Chondrocyte (in vitro differentiated cells): ENCODE data around the gene TMEM255A. TPM values are rescaled to one million over a fixed set of nuclear protein-coding genes. Genes with fewer than 3 reads are reported as not detected.

Experiments used
- DNase-seq: peaks from one replicate; pipeline ENCODE4 v3.0.0; 2021; ENCODE audit warnings: mixed read lengths, low spot score
- H3K27ac Mint-ChIP-seq: one replicate; pipeline ENCODE4 v1.8.0; 2021; ENCODE audit warnings: mild to moderate bottlenecking, moderate library complexity, mixed read lengths; ENCODE audit not compliant: unreplicated experiment
- H3K27me3 Mint-ChIP-seq: 2 replicates; pipeline ENCODE4 v1.8.0; 2021; ENCODE audit warnings: low read depth, mixed read lengths
- H3K36me3 Mint-ChIP-seq: 2 replicates; pipeline ENCODE4 v1.8.0; 2021; ENCODE audit warnings: low read depth, mixed read lengths
- H3K4me1 Mint-ChIP-seq: 2 replicates; pipeline ENCODE4 v1.8.0; 2021; ENCODE audit warnings: low read depth, mild to moderate bottlenecking, mixed read lengths
- H3K4me3 Mint-ChIP-seq: one replicate; pipeline ENCODE4 v1.8.0; 2021; ENCODE audit warnings: mild to moderate bottlenecking, moderate library complexity, mixed read lengths; ENCODE audit not compliant: unreplicated experiment
- H3K9me3 Mint-ChIP-seq: 2 replicates; pipeline ENCODE4 v1.8.0; 2021; ENCODE audit warnings: low read depth, mixed read lengths
- total RNA-seq: library from RNA; stranded (reverse); gene quantifications from 3 replicates; pipeline ENCODE4 v1.2.1, GENCODE V29; 2021
- TF ChIP-seq, protein P1 (sequence below): fragments of 200-600 bp; sonication (generic); IDR thresholded peaks from 2 replicates; pipeline ENCODE4 v1.5.0; 2021; ENCODE audit warnings: antibody characterized with exemption, mild to moderate bottlenecking, moderate library complexity

Gene TMEM255A
- total RNA-seq, 1 donor from 2014 or later: 0.10 TPM

DNA sequence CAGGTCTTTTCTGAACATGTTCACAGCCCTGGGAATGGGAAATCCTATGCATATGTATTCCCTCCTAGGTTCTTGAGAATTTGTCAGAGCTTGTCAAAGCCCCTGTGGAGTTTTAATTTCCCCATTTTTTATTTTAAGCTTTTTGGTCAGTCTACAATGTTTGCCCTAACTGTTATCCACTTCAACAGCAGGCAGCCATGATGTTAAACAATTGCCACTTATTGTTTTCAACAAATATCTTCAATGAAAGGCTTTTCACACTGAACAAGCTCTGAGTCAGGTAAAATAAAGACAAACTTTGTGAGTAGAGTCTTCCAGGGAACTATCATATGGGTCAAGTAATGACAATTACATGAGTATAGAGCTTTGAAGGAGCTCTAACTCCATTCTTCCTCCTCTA, 25.6 kb upstream of the TMEM255A start:
- no peak overlapping the region for H3K4me3 Mint-ChIP-seq
- peaks cover 43% of the 10 kb centered on the region for H3K9me3 Mint-ChIP-seq
- DNase-seq: no peak
- no peaks in the 10 kb centered on the region for H3K4me1 Mint-ChIP-seq
- H3K27me3 Mint-ChIP-seq: peaks cover 2% of the 10 kb centered on the region
- peaks cover 2% of the 10 kb centered on the region for H3K36me3 Mint-ChIP-seq
- no peak overlapping the region for H3K27ac Mint-ChIP-seq
- TF ChIP-seq, protein P1, sequence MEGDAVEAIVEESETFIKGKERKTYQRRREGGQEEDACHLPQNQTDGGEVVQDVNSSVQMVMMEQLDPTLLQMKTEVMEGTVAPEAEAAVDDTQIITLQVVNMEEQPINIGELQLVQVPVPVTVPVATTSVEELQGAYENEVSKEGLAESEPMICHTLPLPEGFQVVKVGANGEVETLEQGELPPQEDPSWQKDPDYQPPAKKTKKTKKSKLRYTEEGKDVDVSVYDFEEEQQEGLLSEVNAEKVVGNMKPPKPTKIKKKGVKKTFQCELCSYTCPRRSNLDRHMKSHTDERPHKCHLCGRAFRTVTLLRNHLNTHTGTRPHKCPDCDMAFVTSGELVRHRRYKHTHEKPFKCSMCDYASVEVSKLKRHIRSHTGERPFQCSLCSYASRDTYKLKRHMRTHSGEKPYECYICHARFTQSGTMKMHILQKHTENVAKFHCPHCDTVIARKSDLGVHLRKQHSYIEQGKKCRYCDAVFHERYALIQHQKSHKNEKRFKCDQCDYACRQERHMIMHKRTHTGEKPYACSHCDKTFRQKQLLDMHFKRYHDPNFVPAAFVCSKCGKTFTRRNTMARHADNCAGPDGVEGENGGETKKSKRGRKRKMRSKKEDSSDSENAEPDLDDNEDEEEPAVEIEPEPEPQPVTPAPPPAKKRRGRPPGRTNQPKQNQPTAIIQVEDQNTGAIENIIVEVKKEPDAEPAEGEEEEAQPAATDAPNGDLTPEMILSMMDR: no peak

DNA sequence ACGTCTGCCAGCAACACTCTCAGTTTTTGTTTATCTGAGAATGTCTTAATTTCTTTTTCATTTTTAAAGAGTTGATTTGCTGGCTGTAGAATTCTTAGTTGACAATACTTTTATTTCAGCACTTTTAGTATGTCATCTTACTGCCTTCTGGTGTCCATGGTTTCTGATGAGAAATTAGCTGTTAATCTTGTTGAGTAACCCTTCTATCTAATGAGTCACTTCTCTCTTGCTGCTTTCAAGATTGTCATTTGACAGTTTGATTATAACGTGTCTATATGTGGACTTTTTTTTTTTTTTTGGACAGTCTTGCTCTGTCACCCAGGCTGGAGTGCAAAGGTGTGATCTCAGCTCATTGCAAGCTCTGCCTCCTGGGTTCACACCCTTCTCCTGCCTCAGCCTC, 24.0 kb upstream of the TMEM255A start:
- DNase-seq: no peak
- Mint-ChIP-seq H3K36me3 (peaks cover 2% of the 10 kb centered on the region), H3K9me3 (peaks cover 47% of the 10 kb centered on the region), H3K27me3 (no peaks in the 10 kb centered on the region), H3K27ac (no peak overlapping the region), H3K4me3 (no peak overlapping the region), H3K4me1 (no peaks in the 10 kb centered on the region)
- TF ChIP-seq, protein P1: no peak

DNA sequence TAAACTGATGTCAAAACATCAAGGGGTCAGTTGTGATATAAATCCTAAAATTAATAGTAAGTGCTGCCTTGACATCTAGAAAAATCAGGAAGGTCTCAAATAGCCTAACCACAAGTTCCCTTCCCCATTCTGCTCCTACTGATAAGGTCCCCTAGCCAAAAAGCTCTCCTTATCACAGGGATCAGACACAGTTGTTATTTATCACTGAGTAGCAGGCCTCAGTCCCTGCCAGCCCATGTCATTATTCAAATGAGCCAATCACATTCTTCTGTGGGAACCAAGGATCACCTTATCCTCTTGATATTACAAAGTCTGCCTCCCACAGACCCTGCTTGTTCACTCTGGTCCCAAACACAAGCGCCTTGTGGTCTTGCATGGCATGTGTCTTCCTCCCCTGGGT, 23.3 kb upstream of the TMEM255A start:
- no peaks in the 10 kb centered on the region for H3K4me1 Mint-ChIP-seq
- TF ChIP-seq, protein P1: no peak
- no peak overlapping the region for H3K27ac Mint-ChIP-seq
- H3K9me3 Mint-ChIP-seq: peaks cover 46% of the 10 kb centered on the region
- H3K4me3 Mint-ChIP-seq: no peak overlapping the region
- H3K36me3 Mint-ChIP-seq: peaks cover 2% of the 10 kb centered on the region
- no peak for DNase-seq
- H3K27me3 Mint-ChIP-seq: no peaks in the 10 kb centered on the region

DNA sequence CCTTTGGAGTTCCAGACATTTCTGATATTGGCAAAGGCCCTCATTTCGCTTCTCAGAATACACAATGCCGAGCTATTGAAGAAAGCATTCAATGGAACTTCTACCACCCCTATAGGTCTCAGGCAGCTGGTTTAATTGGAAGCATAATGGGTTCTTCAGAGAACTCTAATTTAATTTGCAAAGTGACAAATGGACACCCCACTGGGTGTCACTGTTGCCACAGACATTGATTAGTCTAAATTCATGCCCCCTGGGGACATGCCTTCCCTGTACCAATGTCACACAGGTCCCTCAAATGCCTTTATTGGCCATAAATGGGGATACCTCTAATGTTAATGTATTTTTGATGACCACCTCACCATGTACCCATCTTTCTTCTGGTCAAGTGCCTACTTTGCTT, 22.9 kb upstream of the TMEM255A start:
- Mint-ChIP-seq H3K4me1 (no peaks in the 10 kb centered on the region), H3K36me3 (peaks cover 2% of the 10 kb centered on the region), H3K4me3 (no peak overlapping the region), H3K27ac (no peak overlapping the region), H3K9me3 (peaks cover 41% of the 10 kb centered on the region), H3K27me3 (no peaks in the 10 kb centered on the region)
- TF ChIP-seq, protein P1: no peak
- DNase-seq: no peak

DNA sequence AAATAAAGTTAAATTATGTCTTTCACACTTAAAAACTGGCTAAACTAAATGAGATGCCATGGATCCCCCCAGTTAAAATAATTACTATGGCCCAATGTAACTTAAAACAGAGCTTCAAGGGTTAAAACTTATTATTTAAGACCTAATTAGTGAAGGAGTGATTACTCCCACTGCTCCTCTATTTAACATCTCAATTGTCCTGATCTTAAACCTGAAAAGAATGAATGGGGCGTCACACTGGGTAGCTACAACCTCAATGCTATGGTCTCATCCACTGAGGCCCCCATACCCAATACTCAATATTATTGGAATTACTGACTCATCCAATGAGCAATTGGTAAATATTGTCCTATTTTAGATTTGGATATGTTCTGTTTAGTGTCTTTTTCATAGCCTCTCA, 21.1 kb upstream of the TMEM255A start:
- Mint-ChIP-seq H3K9me3 (peaks cover 33% of the 10 kb centered on the region), H3K4me3 (no peak overlapping the region), H3K4me1 (no peaks in the 10 kb centered on the region), H3K36me3 (no peaks in the 10 kb centered on the region), H3K27ac (no peak overlapping the region), H3K27me3 (peaks cover 3% of the 10 kb centered on the region)
- TF ChIP-seq, protein P1: no peak
- DNase-seq: no peak
